Hepatocyte (in vitro differentiated cells): ENCODE measurements around the gene RAB28. TPM values are rescaled to one million over a fixed set of nuclear protein-coding genes. Genes with fewer than 3 reads are reported as not detected.

Source experiments
- DNase-seq: peaks from one replicate; pipeline ENCODE4 v3.0.0-alpha.2; 2016; ENCODE audit warnings: low spot score
- H2AFZ ChIP-seq: fragments of 200-600 bp; sonication (generic); 2 replicates; pipeline ENCODE4 v1.6.0; 2016; ENCODE audit warnings: antibody characterized with exemption, mild to moderate bottlenecking
- H3K27ac ChIP-seq: fragments of 200-600 bp; sonication (generic); 2 replicates; pipeline ENCODE4 v1.5.1; 2016; ENCODE audit warnings: mild to moderate bottlenecking
- H3K27me3 ChIP-seq: fragments of 200-600 bp; sonication (generic); 2 replicates; pipeline ENCODE4 v1.6.1; 2016
- H3K36me3 ChIP-seq: fragments of 200-600 bp; sonication (generic); replicated peaks from 2 replicates; pipeline ENCODE4 v1.5.1; 2016; ENCODE audit warnings: low read depth; ENCODE audit not compliant: insufficient read depth
- H3K4me1 ChIP-seq: fragments of 200-600 bp; sonication (generic); 2 replicates; pipeline ENCODE4 v1.5.1; 2016; ENCODE audit warnings: mild to moderate bottlenecking, moderate library complexity; ENCODE audit not compliant: insufficient read depth
- H3K4me2 ChIP-seq: fragments of 200-600 bp; sonication (generic); 2 replicates; pipeline ENCODE4 v1.6.0; 2016
- H3K4me3 ChIP-seq: fragments of 200-600 bp; sonication (generic); 2 replicates; pipeline ENCODE4 v1.5.1; 2016; ENCODE audit warnings: mild to moderate bottlenecking
- H3K79me2 ChIP-seq: fragments of 200-600 bp; sonication (generic); 2 replicates; pipeline ENCODE4 v1.6.0; 2017; ENCODE audit warnings: mild to moderate bottlenecking
- H3K9me2 ChIP-seq: fragments of 200-600 bp; sonication (generic); replicated peaks from 2 replicates; pipeline ENCODE4 v1.6.0; 2017; ENCODE audit warnings: mild to moderate bottlenecking; ENCODE audit not compliant: insufficient read depth
- H3K9me3 ChIP-seq: fragments of 200-600 bp; sonication (generic); 2 replicates; pipeline ENCODE4 v1.5.1; 2016; ENCODE audit warnings: low read depth, mild to moderate bottlenecking
- H4K20me1 ChIP-seq: fragments of 200-600 bp; sonication (generic); 2 replicates; pipeline ENCODE4 v1.6.0; 2016; ENCODE audit warnings: mild to moderate bottlenecking; ENCODE audit not compliant: insufficient read depth, poor library complexity, severe bottlenecking
- CTCF ChIP-seq: fragments of 200-600 bp; sonication (generic); IDR thresholded peaks from 2 replicates; pipeline ENCODE4 v1.5.1; 2016; ENCODE audit warnings: antibody characterized with exemption, mild to moderate bottlenecking; ENCODE audit not compliant: poor library complexity
- EZH2 ChIP-seq: fragments of 200-600 bp; sonication (generic); IDR thresholded peaks from 2 replicates; pipeline ENCODE4 v1.6.1; 2016; ENCODE audit warnings: antibody characterized with exemption, mild to moderate bottlenecking, borderline replicate concordance
- EZH2phosphoT487 ChIP-seq: fragments of 200-600 bp; sonication (generic); IDR thresholded peaks from one replicate; pipeline ENCODE4 v1.6.1; 2018; ENCODE audit warnings: antibody characterized with exemption, mild to moderate bottlenecking, low read depth, moderate library complexity; ENCODE audit not compliant: unreplicated experiment, severe bottlenecking
- WGBS: methylation state at CpG from one replicate; pipeline ENCODE4 v1.1.6; 2016; ENCODE audit warnings: low lambda C conversion rate; ENCODE audit errors: missing lambda C conversion rate; 5-methylcytosine and 5-hydroxymethylcytosine counted together
- polyA plus RNA-seq: library from polyadenylated mRNA; unstranded; fragments of >200 nt; fragmentation: Nextera tagmentation; extraction: Ambion mirVana; gene quantifications from 2 replicates; pipeline ENCODE4 v1.2.1, GENCODE V29; 2016
- total RNA-seq: library from RNA; depleted of rRNA; stranded (reverse); fragments of >200 nt; gene quantifications from 2 replicates; pipeline ENCODE4 v1.2.3, GENCODE V29; 2014

RAB28 gene
- total and polyA plus RNA-seq, 2 experiments from 2014 or later = 14.5 to 26.1 TPM

DNA sequence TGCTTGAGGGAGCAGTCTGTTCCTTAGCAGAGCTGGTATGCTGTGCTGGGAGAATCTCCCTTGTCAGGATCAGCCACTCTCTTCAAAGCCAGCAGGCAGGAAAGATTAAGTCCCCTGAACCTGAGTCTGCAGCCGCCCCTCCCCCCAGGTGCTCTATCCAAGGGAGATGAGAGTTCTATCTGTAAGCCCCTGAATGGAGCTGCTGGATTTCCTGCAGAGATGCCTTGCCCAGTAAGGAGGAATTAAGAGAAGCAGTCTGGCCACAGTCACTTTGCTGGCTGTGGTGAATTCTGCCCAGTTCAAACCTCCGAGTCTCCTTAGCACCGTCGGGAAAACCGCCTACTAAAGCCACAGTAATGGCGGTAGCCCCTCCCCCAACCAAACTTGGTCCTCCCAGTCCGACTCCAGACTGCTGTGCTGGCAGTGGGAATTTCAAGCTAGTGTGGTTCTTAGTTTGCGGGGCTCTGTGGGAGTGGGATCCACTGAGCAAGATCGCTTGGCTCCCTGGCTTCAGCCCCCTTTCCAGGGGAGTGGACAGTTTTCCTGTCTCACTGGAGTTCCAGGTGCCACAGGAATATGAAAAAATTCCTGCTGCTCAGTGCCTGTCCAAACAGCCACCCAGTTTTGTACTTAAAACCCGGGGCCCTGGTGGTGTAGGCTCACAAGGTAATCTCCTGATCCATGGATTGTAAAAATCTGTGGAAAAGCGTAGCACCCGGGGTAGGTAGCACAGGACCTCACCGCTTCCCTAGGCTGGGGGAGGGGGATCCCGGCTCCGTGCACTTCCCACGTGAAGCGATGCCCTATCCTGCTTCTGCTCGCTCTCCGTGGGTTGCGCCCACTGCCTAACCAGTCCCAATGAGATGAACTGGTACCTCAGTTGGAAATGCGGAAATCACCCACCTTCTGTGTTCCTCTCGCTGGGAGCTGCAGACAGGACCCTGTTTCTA lies 38.0 kb downstream of the RAB28 start:
- H3K4me3 ChIP-seq = no peak overlapping the region

GRCh38 chr4:13441506-13441905 lies 42.6 kb downstream of the RAB28 start:
- H3K9me2 ChIP-seq = no peaks in the 10 kb centered on the region
- no peak overlapping the region for H2AFZ ChIP-seq
- no peak for DNase-seq
- H3K36me3 ChIP-seq = no peaks in the 10 kb centered on the region
- H3K4me1 ChIP-seq = no peaks in the 10 kb centered on the region
- no peak for TF ChIP-seq EZH2
- TF ChIP-seq CTCF = no peak
- no peak overlapping the region for H3K4me2 ChIP-seq
- H3K27me3 ChIP-seq = no peaks in the 10 kb centered on the region
- no peak overlapping the region for H3K27ac ChIP-seq
- no peaks in the 10 kb centered on the region for H4K20me1 ChIP-seq
- H3K79me2 ChIP-seq = no peaks in the 10 kb centered on the region
- H3K9me3 ChIP-seq = no peaks in the 10 kb centered on the region
- no peak overlapping the region for H3K4me3 ChIP-seq

More for the DNA sequence above, 38.0 kb downstream of the RAB28 start:
- Histone ChIP-seq H3K27ac (no peak overlapping the region), H3K4me1 (no peaks in the 10 kb centered on the region), H3K9me3 (no peaks in the 10 kb centered on the region), H3K4me2 (peak overlapping the region; percentile 72), H3K9me2 (no peaks in the 10 kb centered on the region), H3K79me2 (no peaks in the 10 kb centered on the region), H4K20me1 (no peaks in the 10 kb centered on the region), H3K36me3 (no peaks in the 10 kb centered on the region), H3K27me3 (no peaks in the 10 kb centered on the region), H2AFZ (peak overlapping the region; percentile 26)
- TF ChIP-seq EZH2phosphoT487 (no peak), EZH2 (no peak), CTCF (no peak)
- DNase-seq = peak; percentile 40
- 28% methylated on average over 22 of the region's 22 CpGs for WGBS

- 94% methylated on average over 2 of the region's 2 CpGs for WGBS
- H3K4me1 ChIP-seq = peaks cover 4% of the 10 kb centered on the region
- no peak overlapping the region for H3K27ac ChIP-seq
- no peaks in the 10 kb centered on the region for H3K36me3 ChIP-seq
- H4K20me1 ChIP-seq = no peaks in the 10 kb centered on the region
- no peaks in the 10 kb centered on the region for H3K27me3 ChIP-seq
- no peak overlapping the region for H3K4me2 ChIP-seq
- peaks cover 29% of the 10 kb centered on the region for H3K79me2 ChIP-seq
- TF ChIP-seq EZH2phosphoT487 (no peak), CTCF (no peak), EZH2 (no peak)
- no peaks in the 10 kb centered on the region for H3K9me2 ChIP-seq
- no peaks in the 10 kb centered on the region for H3K9me3 ChIP-seq
- DNase-seq = no peak
- H3K4me3 ChIP-seq = no peak overlapping the region
- H2AFZ ChIP-seq = no peak overlapping the region
Measured at GRCh38 chr4:13436962-13437361, 47.2 kb downstream of the RAB28 start.
